IMR-90 (cell line): ENCODE measurements around the gene HAP1. TPM values are rescaled to one million over a fixed set of nuclear protein-coding genes. Genes with fewer than 3 reads are reported as not detected.

Experiments
- ATAC-seq: fragments of 200-7000 bp; cut with Tn5 transposase; 2 replicates; pipeline ENCODE4 v1.9.1; 2020; ENCODE audit warnings: low read depth, mild to moderate bottlenecking, moderate library complexity
- BruUV-seq: library from RNA; stranded (reverse); fragments of 400-500 nt; replicated peaks from 2 replicates; lab custom pipeline; 2021; lab: Mats Ljungman, UMichigan
- CTCF ChIA-PET: fragments of 300-600 bp; formaldehyde crosslinking; extraction: SDS; loops from one replicate; lab custom pipeline; 2021; ENCODE audit warnings: antibody characterized with exemption; lab: Yijun Ruan, JAX
- POLR2A ChIA-PET: fragments of 300-600 bp; sonication (Branson Sonifier 250); formaldehyde crosslinking; loops from one replicate; lab custom pipeline; 2022; ENCODE audit warnings: antibody characterized with exemption; ENCODE audit not compliant: unreplicated experiment; lab: Charles Lee
- DNase-seq: peaks from one replicate; pipeline ENCODE4 v3.0.0; 2013
- H2AFZ ChIP-seq: replicated peaks from 2 replicates; pipeline ENCODE3; 2013; ENCODE audit warnings: low read length, mild to moderate bottlenecking; ENCODE audit not compliant: poor library complexity
- H2AK5ac ChIP-seq: 2 replicates; pipeline ENCODE4 v1.6.1; 2013; ENCODE audit warnings: low read depth, low read length, inconsistent platforms
- H2AK9ac ChIP-seq: replicated peaks from 2 replicates; pipeline ENCODE3; 2013; ENCODE audit warnings: mild to moderate bottlenecking, low read depth, low read length, moderate library complexity; ENCODE audit not compliant: poor library complexity
- H2BK120ac ChIP-seq: 2 replicates; pipeline ENCODE4 v1.6.1; 2013; ENCODE audit warnings: low read depth, low read length, inconsistent platforms
- H2BK15ac ChIP-seq: 3 replicates; pipeline ENCODE4 v1.6.1; 2013; ENCODE audit warnings: low read depth, low read length, inconsistent platforms
- H2BK20ac ChIP-seq: 2 replicates; pipeline ENCODE4 v1.6.1; 2013; ENCODE audit warnings: low read depth, mild to moderate bottlenecking, inconsistent platforms, low read length, moderate library complexity
- H2BK5ac ChIP-seq: 2 replicates; pipeline ENCODE4 v1.6.1; 2013; ENCODE audit warnings: mild to moderate bottlenecking, low read depth, low read length, inconsistent platforms; ENCODE audit not compliant: poor library complexity, severe bottlenecking
- H3K14ac ChIP-seq: replicated peaks from 2 replicates; pipeline ENCODE4 v1.6.1; 2013; ENCODE audit warnings: low read depth, low read length, inconsistent platforms
- H3K18ac ChIP-seq: 2 replicates; pipeline ENCODE4 v1.6.1; 2013; ENCODE audit warnings: low read depth, low read length, control low read depth
- H3K23ac ChIP-seq: 2 replicates; pipeline ENCODE4 v1.6.1; 2013; ENCODE audit warnings: low read depth, low read length, inconsistent platforms
- H3K27ac ChIP-seq: 2 replicates; pipeline ENCODE4 v1.5.1; 2013; ENCODE audit warnings: mild to moderate bottlenecking, control low read depth, low read length; ENCODE audit not compliant: insufficient read depth
- H3K27me3 ChIP-seq: 2 replicates; pipeline ENCODE4 v1.6.1; 2013; ENCODE audit warnings: low read length; ENCODE audit not compliant: control insufficient read depth, insufficient read depth
- H3K36me3 ChIP-seq: 2 replicates; pipeline ENCODE4 v1.6.1; 2013; ENCODE audit warnings: low read length, mixed read lengths; ENCODE audit not compliant: control insufficient read depth, insufficient read depth
- H3K4ac ChIP-seq: 2 replicates; pipeline ENCODE4 v1.6.1; 2013; ENCODE audit warnings: low read depth, low read length, inconsistent platforms
- H3K4me1 ChIP-seq: 2 replicates; pipeline ENCODE4 v1.6.1; 2013; ENCODE audit warnings: low read length, mixed read lengths; ENCODE audit not compliant: control insufficient read depth, insufficient read depth
- H3K4me2 ChIP-seq: 2 replicates; pipeline ENCODE4 v1.6.1; 2013; ENCODE audit warnings: low read depth, mild to moderate bottlenecking, control low read depth, low read length, moderate library complexity
- H3K4me3 ChIP-seq: 2 replicates; pipeline ENCODE4 v1.5.1; 2013; ENCODE audit warnings: low read depth, mild to moderate bottlenecking, control low read depth, low read length, moderate library complexity; ENCODE audit not compliant: insufficient read depth
- H3K56ac ChIP-seq: 2 replicates; pipeline ENCODE4 v1.6.1; 2013; ENCODE audit warnings: low read length, inconsistent platforms; ENCODE audit not compliant: insufficient read depth; ENCODE audit errors: extremely low read depth
- H3K79me1 ChIP-seq, 2 experiments: 2 replicates each; pipeline ENCODE4 v1.6.1; 2013; ENCODE audit warnings: low read length in 2 of 2, inconsistent platforms in 1 of 2, low read depth in 1 of 2
- H3K9ac ChIP-seq: 2 replicates; pipeline ENCODE4 v1.6.1; 2013; ENCODE audit warnings: low read depth, low read length, control low read depth
- H3K9me1 ChIP-seq: 2 replicates; pipeline ENCODE4 v1.6.1; 2013; ENCODE audit warnings: low read length, inconsistent platforms; ENCODE audit not compliant: insufficient read depth
- H3K9me3 ChIP-seq: 2 replicates; pipeline ENCODE4 v1.6.1; 2013; ENCODE audit warnings: low read length; ENCODE audit not compliant: control insufficient read depth, insufficient read depth
- H4K20me1 ChIP-seq: 2 replicates; pipeline ENCODE4 v1.6.1; 2013; ENCODE audit warnings: low read length, inconsistent platforms; ENCODE audit not compliant: insufficient read depth
- H4K5ac ChIP-seq: 2 replicates; pipeline ENCODE4 v1.6.1; 2013; ENCODE audit warnings: mild to moderate bottlenecking, low read depth, low read length, control low read depth
- H4K8ac ChIP-seq, 2 experiments: 2 replicates each; pipeline ENCODE4 v1.6.1; 2013; ENCODE audit warnings: low read depth in 2 of 2, low read length in 2 of 2, control low read depth in 1 of 2, inconsistent platforms in 1 of 2
- H4K91ac ChIP-seq: 2 replicates; pipeline ENCODE4 v1.6.1; 2013; ENCODE audit warnings: low read depth, low read length, inconsistent platforms; ENCODE audit not compliant: insufficient read depth
- CHD1 ChIP-seq: IDR thresholded peaks from 2 replicates; pipeline ENCODE4 v1.6.1; 2012; ENCODE audit warnings: low read depth, low read length, improper control_type of control experiment
- CTCF ChIP-seq: conservative IDR thresholded peaks from 2 replicates; pipeline ENCODE4 v1.5.1; 2012; ENCODE audit warnings: mild to moderate bottlenecking, low read depth, low read length, improper control_type of control experiment
- FOS ChIP-seq: fragments of 150-350 bp; IDR thresholded peaks from 2 replicates; pipeline ENCODE4 v1.6.1; 2016; ENCODE audit warnings: low read depth, low read length
- MAZ ChIP-seq: IDR thresholded peaks from 2 replicates; pipeline ENCODE4 v1.6.1; 2012; ENCODE audit warnings: low read depth, mild to moderate bottlenecking, low read length, improper control_type of control experiment, moderate library complexity, borderline replicate concordance
- POLR2A ChIP-seq: IDR thresholded peaks from 2 replicates; pipeline ENCODE4 v1.6.1; 2012; ENCODE audit warnings: mild to moderate bottlenecking, low read depth, low read length
- RAD21 ChIP-seq: IDR thresholded peaks from 2 replicates; pipeline ENCODE4 v1.6.1; 2012; ENCODE audit warnings: low read length, improper control_type of control experiment
- RCOR1 ChIP-seq: IDR thresholded peaks from 2 replicates; pipeline ENCODE4 v1.6.1; 2012; ENCODE audit warnings: mild to moderate bottlenecking, low read length, improper control_type of control experiment; ENCODE audit not compliant: insufficient replicate concordance
- SMC3 ChIP-seq: fragments of 150-350 bp; IDR thresholded peaks from 2 replicates; pipeline ENCODE4 v1.6.1; 2016; ENCODE audit warnings: low read depth, mild to moderate bottlenecking, antibody characterized with exemption, low read length, moderate library complexity
- WGBS, 2 experiments: methylation state at CpG; one replicate each; pipeline versions ENCODE4 v1.1.5 to v1.1.7; 2013; ENCODE audit warnings: missing lambda C conversion rate in 2 of 2; ENCODE audit not compliant: insufficient read length in 1 of 2; ENCODE audit errors: extremely low coverage in 2 of 2; 5-methylcytosine and 5-hydroxymethylcytosine counted together
- dilution Hi-C: fragments of 300-500 bp; cut with HindIII; formaldehyde crosslinking; loops from one replicate; pipeline ENCODE4 v1.14.3; 2018; ENCODE audit warnings: low sequenced_read_pairs; ENCODE audit not compliant: unreplicated experiment
- in situ Hi-C: fragments of 300-500 bp; cut with MboI; formaldehyde crosslinking; loops from 3 replicates; pipeline ENCODE4 v1.14.3; 2019; ENCODE audit warnings: low sequenced_read_pairs, inconsistent platforms, mixed read lengths
- intact Hi-C: fragments of 100-400 bp; cut with micrococcal nuclease; formaldehyde crosslinking; loops from 2 replicates; pipeline ENCODE4 v1.10.0; 2022
- polyA plus RNA-seq, 3 experiments: library from polyadenylated mRNA; depleted of rRNA; stranded (reverse); fragments of >200 nt; gene quantifications; 2 replicates each; pipeline ENCODE4 v1.2.3, GENCODE V29; 2012; ENCODE audit warnings: low replicate concordance in 1 of 3
- total RNA-seq: library from RNA; depleted of rRNA; stranded (reverse); fragments of >200 nt; gene quantifications from 2 replicates; pipeline ENCODE4 v1.2.3, GENCODE V29; 2012

HAP1 gene
- total and polyA plus RNA-seq, 2 of the 4 experiments (the other 2 are of a cell fraction), result under 0.01 to 0.09 TPM

GRCh38 chr17:41697122-41697962, 37.1 kb downstream of the HAP1 start (continued):
- TF ChIP-seq SMC3 (no peak), CHD1 (no peak)

GRCh38 chr17:41695954-41696757, 38.3 kb downstream of the HAP1 start:
- no peaks in the 10 kb centered on the region for H3K9me3 ChIP-seq
- H3K18ac ChIP-seq, result no peak overlapping the region
- no peak overlapping the region for H4K5ac ChIP-seq
- H3K56ac ChIP-seq, result no peak overlapping the region
- H3K14ac ChIP-seq, result no peak overlapping the region
- WGBS, 2 experiments, result 24% methylated on average over 5 of the region's 11 CpGs; no CpG with 5 or more reads in 1 of the 2 experiments
- H3K4me1 ChIP-seq, result peaks cover 4% of the 10 kb centered on the region; the same call in 1 of the 2 replicates
- intact Hi-C loops (no loop called here), dilution Hi-C loops (no loop called here), in situ Hi-C loops (no loop called here)
- H3K27me3 ChIP-seq, result no peaks in the 10 kb centered on the region
- no peak overlapping the region for H3K4me3 ChIP-seq
- peak overlapping the region; percentile 86 for H2AK5ac ChIP-seq
- peak overlapping the region; percentile 39; the same call in 1 of the 2 replicates for H3K4ac ChIP-seq
- H4K8ac ChIP-seq, result no peak overlapping the region
- H2BK20ac ChIP-seq, result no peak overlapping the region; the same call in 1 of the 2 replicates
- H2BK5ac ChIP-seq, result no peak overlapping the region
- no peak overlapping the region for H3K4me2 ChIP-seq
- peaks cover 51% of the 10 kb centered on the region for H4K20me1 ChIP-seq
- no peak overlapping the region for H3K23ac ChIP-seq
- H2BK15ac ChIP-seq, result no peak overlapping the region
- DNase-seq (peak; percentile 83), ATAC-seq (peak; percentile 64)
- no peak overlapping the region for H3K9ac ChIP-seq
- peaks cover 21% of the 10 kb centered on the region for H3K9me1 ChIP-seq
- H2AK9ac ChIP-seq, result no peak overlapping the region
- ChIA-PET CTCF (interaction anchor here (1.1 to 1.3 kb wide), 2 partner anchors 9 to 15 kb away, joined by 4 to 5 read pairs; no protein-coding TSS in a partner anchor), POLR2A (no interaction called here)
- TF ChIP-seq POLR2A, result peak; percentile 33; the same call in 1 of the 2 replicates
- TF ChIP-seq CHD1, result no peak
- TF ChIP-seq RAD21, result peak; percentile 34; the same call in 1 of the 2 replicates
- TF ChIP-seq RCOR1, result no peak
- TF ChIP-seq SMC3, result peak; percentile 48
- TF ChIP-seq CTCF, result peak; percentile 83
- peak; percentile 41; the same call in 1 of the 2 replicates for TF ChIP-seq MAZ
- TF ChIP-seq FOS, result no peak
- no peak overlapping the region for H2AFZ ChIP-seq
- BruUV-seq, result no TSS peak
- H3K36me3 ChIP-seq, result peaks cover 31% of the 10 kb centered on the region
- no peak overlapping the region for H3K27ac ChIP-seq
- H2BK120ac ChIP-seq, result no peak overlapping the region
- H3K79me1 ChIP-seq, result peaks cover 9 to 27% of the 10 kb centered on the region in 2 experiments
- H4K91ac ChIP-seq, result no peak overlapping the region
